Activated naive CD4-positive, alpha-beta T cell treated with Interleukin-2 at 50 U/mL for 16 hours (primary cell): ENCODE data around the gene STPG3.

Experiments used
- DNase-seq: peaks from one replicate; pipeline ENCODE4 v3.0.0-alpha.2; 2020

STPG3 gene

GRCh38 chr9:137281345-137282116 is 30.4 kb downstream of the STPG3 start:
- no peak for DNase-seq

- no peak for DNase-seq
Observed at GRCh38 chr9:137286975-137287383, 35.9 kb downstream of the STPG3 start.

- no peak for DNase-seq
Observed at GRCh38 chr9:137293094-137293481, 42.0 kb downstream of the STPG3 start.

GRCh38 chr9:137293482-137294090 is 42.5 kb downstream of the STPG3 start:
- DNase-seq, result no peak

GRCh38 chr9:137294091-137294680 is 43.1 kb downstream of the STPG3 start:
- DNase-seq, result no peak

GRCh38 chr9:137294681-137295237 is 43.7 kb downstream of the STPG3 start:
- DNase-seq, result no peak

GRCh38 chr9:137295238-137295811 is 44.2 kb downstream of the STPG3 start:
- DNase-seq, result peak; percentile 55

- DNase-seq, result no peak
Observed at GRCh38 chr9:137295849-137296669, 45.0 kb downstream of the STPG3 start.

GRCh38 chr9:137296670-137297664 is 45.9 kb downstream of the STPG3 start:
- DNase-seq, result no peak

GRCh38 chr9:137297966-137298365 is 46.9 kb downstream of the STPG3 start:
- DNase-seq, result no peak

GRCh38 chr9:137298401-137299202 is 47.5 kb downstream of the STPG3 start:
- DNase-seq, result no peak

GRCh38 chr9:137299203-137299565 is 48.1 kb downstream of the STPG3 start:
- no peak for DNase-seq

GRCh38 chr9:137299938-137300337 is 48.9 kb downstream of the STPG3 start:
- DNase-seq, result no peak

- DNase-seq, result no peak
Observed at GRCh38 chr9:137300567-137301080, 49.5 kb downstream of the STPG3 start.

GRCh38 chr9:137301081-137301947 is 50.2 kb downstream of the STPG3 start:
- peak; percentile 41 for DNase-seq

GRCh38 chr9:137302118-137302448 is 51.0 kb downstream of the STPG3 start, which contains the start of gene NRARP:
Gene NRARP, minus strand, starts transcription at chr9:137302271. Its CDS starts 343 bp downstream, at chr9:137301928.
- peak; percentile 90 for DNase-seq

GRCh38 chr9:137302449-137303150 is 51.5 kb downstream of the STPG3 start:
- DNase-seq, result no peak
